Measurements from ENCODE around the gene COL17A1. TPM values are rescaled to one million over a fixed set of nuclear protein-coding genes. Genes with fewer than 3 reads are reported as not detected.

The COL17A1 gene
- total RNA-seq, 1 experiment from 2014 or later: 41.3 TPM

GRCh38 chr10:104088239-104088638 is 2.6 kb upstream of the COL17A1 start:
- Histone ChIP-seq H3K9me3 (ENCODE audit: insufficient read depth, low read depth) (peaks cover 14% of the 10 kb centered on the region; the same call in 1 of the 2 replicates), H3K27me3 (ENCODE audit: insufficient read depth, low read depth) (no peaks in the 10 kb centered on the region), H3K4me1 (replicated peaks; ENCODE audit: insufficient read depth) (peaks cover 11% of the 10 kb centered on the region), H3K27ac (no peak overlapping the region), H3K4me2 (no peak overlapping the region), H2AFZ (no peak overlapping the region), H4K20me1 (ENCODE audit: insufficient read depth) (no peaks in the 10 kb centered on the region), H3K4me3 (no peak overlapping the region), H3K9me2 (ENCODE audit: insufficient read depth) (no peaks in the 10 kb centered on the region), H3K36me3 (ENCODE audit: low read depth) (no peaks in the 10 kb centered on the region; the same call in 1 of the 2 replicates), H3F3A (ENCODE audit: insufficient read depth, low read depth) (peaks cover 3% of the 10 kb centered on the region; the same call in 1 of the 2 replicates), H3K79me2 (ENCODE audit: low read depth) (no peaks in the 10 kb centered on the region)
- CTCF ChIA-PET: no interaction called here
- BruUV-seq (replicated peaks): no TSS peak
- DNase-seq: no peak
- POLR2A ChIA-PET (ENCODE audit: unreplicated experiment): no interaction called here
- TF ChIP-seq CTCF (conservative IDR thresholded peaks at IDR 0.05): no peak
- TF ChIP-seq EZH2 (IDR thresholded peaks at IDR 0.05; ENCODE audit: low read depth): no peak
- intact Hi-C loops (cut with micrococcal nuclease; ENCODE audit: unreplicated experiment): no loop called here

- H3K4me3 ChIP-seq: no peak overlapping the region
- intact Hi-C loops (cut with micrococcal nuclease; ENCODE audit: unreplicated experiment): no loop called here
Measured at GRCh38 chr10:104084482-104085142, 1.1 kb downstream of the COL17A1 start.

GRCh38 chr10:104081998-104082397 is 3.7 kb downstream of the COL17A1 start:
- H3F3A ChIP-seq (ENCODE audit: insufficient read depth, low read depth): peaks cover 3% of the 10 kb centered on the region; the same call in 1 of the 2 replicates
- intact Hi-C loops (cut with micrococcal nuclease; ENCODE audit: unreplicated experiment): loop anchor here (1.0 kb wide), 1 partner anchor 39 kb away; no protein-coding TSS in a partner anchor
- no peak overlapping the region for H3K27ac ChIP-seq
- no peaks in the 10 kb centered on the region for H3K79me2 ChIP-seq (ENCODE audit: low read depth)
- no peak for DNase-seq
- H3K27me3 ChIP-seq (ENCODE audit: insufficient read depth, low read depth): no peaks in the 10 kb centered on the region
- H3K4me1 ChIP-seq (replicated peaks; ENCODE audit: insufficient read depth): peaks cover 11% of the 10 kb centered on the region
- H3K9me2 ChIP-seq (ENCODE audit: insufficient read depth): no peaks in the 10 kb centered on the region
- no peaks in the 10 kb centered on the region for H3K36me3 ChIP-seq (ENCODE audit: low read depth)
- H3K9me3 ChIP-seq (ENCODE audit: insufficient read depth, low read depth): no peaks in the 10 kb centered on the region
- H4K20me1 ChIP-seq (ENCODE audit: insufficient read depth): no peaks in the 10 kb centered on the region
- H2AFZ ChIP-seq: no peak overlapping the region
- ChIA-PET CTCF (interaction anchor here (0.6 to 1.2 kb wide), 2 partner anchors 39 to 42 kb away, joined by 3 to 11 read pairs; no protein-coding TSS in a partner anchor), POLR2A (ENCODE audit: unreplicated experiment) (interaction anchor here (0.6 to 0.9 kb wide), 4 partner anchors 39 to 256 kb away, joined by 3 to 10 read pairs (median 8); partner anchors contain the start of genes ITPRIP and SFR1)
- TF ChIP-seq CTCF (conservative IDR thresholded peaks at IDR 0.05) (no peak), EZH2 (IDR thresholded peaks at IDR 0.05; ENCODE audit: low read depth) (no peak)
- no TSS peak for BruUV-seq (replicated peaks)
- no peak overlapping the region for H3K4me3 ChIP-seq
- H3K4me2 ChIP-seq: no peak overlapping the region

More at GRCh38 chr10:104084482-104085142, 1.1 kb downstream of the COL17A1 start:
- no peaks in the 10 kb centered on the region for H4K20me1 ChIP-seq (ENCODE audit: insufficient read depth)
- no peaks in the 10 kb centered on the region for H3K9me3 ChIP-seq (ENCODE audit: insufficient read depth, low read depth)
- H2AFZ ChIP-seq: no peak overlapping the region
- H3K9me2 ChIP-seq (ENCODE audit: insufficient read depth): no peaks in the 10 kb centered on the region
- H3F3A ChIP-seq (ENCODE audit: insufficient read depth, low read depth): no peaks in the 10 kb centered on the region
- H3K4me1 ChIP-seq (replicated peaks; ENCODE audit: insufficient read depth): peaks cover 11% of the 10 kb centered on the region
- no peaks in the 10 kb centered on the region for H3K36me3 ChIP-seq (ENCODE audit: low read depth)
- H3K27ac ChIP-seq: no peak overlapping the region
- no peak overlapping the region for H3K4me2 ChIP-seq
- no peaks in the 10 kb centered on the region for H3K79me2 ChIP-seq (ENCODE audit: low read depth)
- POLR2A ChIA-PET (ENCODE audit: unreplicated experiment): no interaction called here
- no peak for DNase-seq
- no peaks in the 10 kb centered on the region for H3K27me3 ChIP-seq (ENCODE audit: insufficient read depth, low read depth)
- BruUV-seq (replicated peaks): no TSS peak
- TF ChIP-seq EZH2 (IDR thresholded peaks at IDR 0.05; ENCODE audit: low read depth) (no peak), CTCF (conservative IDR thresholded peaks at IDR 0.05) (no peak)
- CTCF ChIA-PET: no interaction called here

Measured in PC-9 (cell line).